DND-41 (cell line): Measurements from ENCODE around the gene EPHB6.

Experiments
- ATAC-seq: fragments of 200-7000 bp; cut with Tn5 transposase; 3 replicates; pipeline ENCODE4 v1.9.1; 2021; ENCODE audit warnings: low read depth; ENCODE audit not compliant: insufficient read depth
- DNase-seq: peaks from one replicate; pipeline ENCODE4 v3.0.0-alpha.2; 2020
- H2AFZ ChIP-seq: 2 replicates; pipeline ENCODE4 v1.6.0; 2012; ENCODE audit warnings: low read depth, low read length
- H3K27ac ChIP-seq: 2 replicates; pipeline ENCODE4 v1.5.1; 2012; ENCODE audit warnings: low read length, inconsistent platforms
- H3K27me3 ChIP-seq: fragments of 200-600 bp; sonication (generic); 2 replicates; pipeline ENCODE4 v1.6.0; 2012; ENCODE audit warnings: low read length, mild to moderate bottlenecking, inconsistent platforms; ENCODE audit not compliant: insufficient read depth, poor library complexity
- H3K36me3 ChIP-seq: 2 replicates; pipeline ENCODE4 v1.5.1; 2012; ENCODE audit warnings: low read length, inconsistent platforms; ENCODE audit not compliant: insufficient read depth
- H3K4me1 ChIP-seq: 2 replicates; pipeline ENCODE4 v1.5.1; 2012; ENCODE audit warnings: mild to moderate bottlenecking, low read length; ENCODE audit not compliant: insufficient read depth
- H3K4me2 ChIP-seq: 2 replicates; pipeline ENCODE4 v1.6.0; 2012; ENCODE audit warnings: mild to moderate bottlenecking, moderate library complexity, low read length, inconsistent platforms; ENCODE audit not compliant: insufficient read depth
- H3K4me3 ChIP-seq, 2 experiments: fragments of 200-600 bp in 1 of 2; shearing (Covaris generic) in 1 of 2; 2 replicates each; pipeline ENCODE4 v1.5.1; 2012 to 2016; ENCODE audit warnings: inconsistent platforms in 2 of 2, low read length in 2 of 2, mild to moderate bottlenecking in 2 of 2, low read depth in 1 of 2, moderate library complexity in 1 of 2
- H3K79me2 ChIP-seq: 2 replicates; pipeline ENCODE4 v1.6.0; 2012; ENCODE audit warnings: low read length, inconsistent platforms; ENCODE audit not compliant: insufficient read depth
- H3K9ac ChIP-seq: 2 replicates; pipeline ENCODE4 v1.6.0; 2012; ENCODE audit warnings: low read depth, mild to moderate bottlenecking, inconsistent platforms, low read length, moderate library complexity
- H3K9me3 ChIP-seq: 2 replicates; pipeline ENCODE4 v1.5.1; 2012; ENCODE audit warnings: low read length, moderate library complexity, mild to moderate bottlenecking, inconsistent platforms; ENCODE audit not compliant: insufficient read depth, severe bottlenecking
- H4K20me1 ChIP-seq: 2 replicates; pipeline ENCODE4 v1.6.0; 2012; ENCODE audit warnings: low read length; ENCODE audit not compliant: insufficient read depth
- CTCF ChIP-seq: IDR thresholded peaks from 2 replicates; pipeline ENCODE4 v1.5.1; 2012; ENCODE audit warnings: borderline replicate concordance, low read length, moderate library complexity, mild to moderate bottlenecking; ENCODE audit not compliant: poor library complexity, severe bottlenecking; ENCODE audit errors: extremely low read depth
- EZH2 ChIP-seq: IDR thresholded peaks from 3 replicates; pipeline ENCODE4 v1.6.1; 2012; ENCODE audit warnings: borderline replicate concordance, low read depth, mild to moderate bottlenecking, moderate library complexity, low read length, inconsistent platforms; ENCODE audit not compliant: severe bottlenecking

EPHB6 gene

GRCh38 chr7:142876236-142876960 is 21.5 kb downstream of the EPHB6 start:
- no peak; the same call in 2 of the 3 replicates for ATAC-seq
- H3K27ac ChIP-seq: no peak overlapping the region
- H3K36me3 ChIP-seq: peaks cover 23% of the 10 kb centered on the region
- TF ChIP-seq CTCF: no peak
- no peak for TF ChIP-seq EZH2
- H3K79me2 ChIP-seq: no peaks in the 10 kb centered on the region
- H4K20me1 ChIP-seq: no peaks in the 10 kb centered on the region
- H3K9ac ChIP-seq: no peak overlapping the region
- H3K4me3 ChIP-seq: no peak overlapping the region
- no peak overlapping the region for H3K4me2 ChIP-seq
- no peaks in the 10 kb centered on the region for H3K4me1 ChIP-seq
- H3K27me3 ChIP-seq: no peaks in the 10 kb centered on the region
- no peak overlapping the region for H2AFZ ChIP-seq
- H3K9me3 ChIP-seq: no peaks in the 10 kb centered on the region
- DNase-seq: no peak

GRCh38 chr7:142876991-142877910 is 22.4 kb downstream of the EPHB6 start:
- DNase-seq (no peak), ATAC-seq (no peak)
- H2AFZ ChIP-seq: no peak overlapping the region
- H3K27ac ChIP-seq: no peak overlapping the region
- no peak overlapping the region for H3K9ac ChIP-seq
- no peak overlapping the region for H3K4me3 ChIP-seq
- TF ChIP-seq CTCF (no peak), EZH2 (no peak)
- H3K4me1 ChIP-seq: no peaks in the 10 kb centered on the region
- H3K79me2 ChIP-seq: no peaks in the 10 kb centered on the region
- peaks cover 15% of the 10 kb centered on the region for H3K36me3 ChIP-seq
- H3K4me2 ChIP-seq: no peak overlapping the region
- H4K20me1 ChIP-seq: no peaks in the 10 kb centered on the region
- no peaks in the 10 kb centered on the region for H3K27me3 ChIP-seq
- H3K9me3 ChIP-seq: no peaks in the 10 kb centered on the region

- H3K4me1 ChIP-seq: no peaks in the 10 kb centered on the region
- H4K20me1 ChIP-seq: no peaks in the 10 kb centered on the region
- DNase-seq (no peak), ATAC-seq (no peak)
- no peak overlapping the region for H3K4me2 ChIP-seq
- no peaks in the 10 kb centered on the region for H3K9me3 ChIP-seq
- no peaks in the 10 kb centered on the region for H3K27me3 ChIP-seq
- no peaks in the 10 kb centered on the region for H3K79me2 ChIP-seq
- H2AFZ ChIP-seq: no peak overlapping the region
- no peak overlapping the region for H3K27ac ChIP-seq
- H3K36me3 ChIP-seq: peaks cover 7% of the 10 kb centered on the region
- H3K9ac ChIP-seq: no peak overlapping the region
- no peak overlapping the region for H3K4me3 ChIP-seq
- TF ChIP-seq CTCF (no peak), EZH2 (no peak)
Observed at GRCh38 chr7:142878315-142878714, 23.4 kb downstream of the EPHB6 start.
